D341Med (cell line): ENCODE measurements around the gene PCDHGA1.

ENCODE experiments used
- DNase-seq: peaks from one replicate; pipeline ENCODE4 v3.0.0; 2012; ENCODE audit warnings: low spot score

Gene PCDHGA1

GRCh38 chr5:141514330-141515133 is 184.2 kb downstream of the PCDHGA1 start:
- no peak for DNase-seq

GRCh38 chr5:141515141-141515540 is 184.8 kb downstream of the PCDHGA1 start:
- no peak for DNase-seq

- no peak for DNase-seq
Observed at GRCh38 chr5:141515946-141516671, 185.8 kb downstream of the PCDHGA1 start.

- DNase-seq: no peak
Observed at GRCh38 chr5:141516672-141517025, 186.3 kb downstream of the PCDHGA1 start.

- no peak for DNase-seq
Observed at GRCh38 chr5:141517312-141517711, 187.0 kb downstream of the PCDHGA1 start.

- DNase-seq: no peak
Observed at GRCh38 chr5:141517880-141518617, 187.7 kb downstream of the PCDHGA1 start.

GRCh38 chr5:141518618-141519015 is 188.3 kb downstream of the PCDHGA1 start:
- DNase-seq: no peak

GRCh38 chr5:141519605-141520565 is 189.6 kb downstream of the PCDHGA1 start:
- no peak for DNase-seq

- no peak for DNase-seq
Observed at GRCh38 chr5:141521244-141521781, 191.0 kb downstream of the PCDHGA1 start.

GRCh38 chr5:141522301-141522700 is 192.0 kb downstream of the PCDHGA1 start:
- DNase-seq: no peak

- no peak for DNase-seq
Observed at GRCh38 chr5:141523991-141524390, 193.7 kb downstream of the PCDHGA1 start.

GRCh38 chr5:141524604-141525597 is 194.6 kb downstream of the PCDHGA1 start:
- peak; percentile 87 for DNase-seq

- DNase-seq: no peak
Observed at GRCh38 chr5:141525653-141526052, 195.3 kb downstream of the PCDHGA1 start.

- DNase-seq: no peak
Observed at GRCh38 chr5:141527426-141527825, 197.1 kb downstream of the PCDHGA1 start.

GRCh38 chr5:141528291-141528984 is 198.1 kb downstream of the PCDHGA1 start:
- no peak for DNase-seq

GRCh38 chr5:141529002-141529401 is 198.7 kb downstream of the PCDHGA1 start:
- DNase-seq: no peak

- no peak for DNase-seq
Observed at GRCh38 chr5:141529873-141530272, 199.6 kb downstream of the PCDHGA1 start.

GRCh38 chr5:141532726-141533125 is 202.4 kb downstream of the PCDHGA1 start:
- no peak for DNase-seq

GRCh38 chr5:141533897-141534296 is 203.6 kb downstream of the PCDHGA1 start:
- DNase-seq: no peak
